Esophagus muscularis mucosa (tissue), 4 donors: ENCODE results near the gene MAMDC2.

Experiments
- CTCF ChIP-seq, 3 experiments: fragments of 200-600 bp in 2 of 3; fragments of 450-650 bp in 1 of 3; sonication (generic) in 2 of 3; IDR thresholded peaks; one replicate each; pipeline ENCODE4 v1.5.1; 2017 to 2019; ENCODE audit warnings: antibody characterized with exemption in 3 of 3, mild to moderate bottlenecking in 2 of 3, moderate library complexity in 1 of 3
- EP300 ChIP-seq: sonication (generic); formaldehyde crosslinking; IDR thresholded peaks from one replicate; pipeline ENCODE4 v1.6.1; 2017; ENCODE audit warnings: antibody characterized with exemption
- POLR2A ChIP-seq: fragments of 450-650 bp; IDR thresholded peaks from one replicate; pipeline ENCODE4 v1.6.1; 2017; ENCODE audit warnings: antibody characterized with exemption, moderate library complexity, mild to moderate bottlenecking, low read depth
- POLR2AphosphoS5 ChIP-seq, 2 donors: sonication (generic); formaldehyde crosslinking; IDR thresholded peaks; one replicate each; pipeline ENCODE4 v1.6.1; 2017; ENCODE audit warnings: antibody characterized with exemption in 2 of 2

- no peak for TF ChIP-seq EP300
- no peak for TF ChIP-seq CTCF (IDR thresholded peaks at IDR 0.05)
- TF ChIP-seq POLR2A: no peak
- no peak for TF ChIP-seq POLR2AphosphoS5 (IDR thresholded peaks at IDR 0.05)
Measured at GRCh38 chr9:70036641-70037040, 7.0 kb upstream of the MAMDC2 start.
